Measurements from ENCODE around the gene U2SURP. TPM values are rescaled to one million over a fixed set of nuclear protein-coding genes. Genes with fewer than 3 reads are reported as not detected.

Gene U2SURP
- total RNA-seq, 2 experiments from 2014 or later: 164 to 179 TPM

- TF ChIP-seq CTCF (IDR thresholded peaks at IDR 0.05): no peak
- H3K9me3 ChIP-seq (ENCODE audit: control insufficient read depth in 1 of 2, insufficient read depth in 1 of 2, low read length in 2 of 2): peaks cover 11 to 21% of the 10 kb centered on the region in 2 experiments
- DNase-seq (no peak), ATAC-seq (ENCODE audit: poor library complexity) (no peak)
- Mint-ChIP-seq H3K9me3 (peaks cover 6% of the 10 kb centered on the region), H3K4me3 (no peak overlapping the region), H3K27me3 (peaks cover 4% of the 10 kb centered on the region), H3K4me1 (ENCODE audit: low read depth) (no peaks in the 10 kb centered on the region), H3K36me3 (ENCODE audit: low read depth) (no peaks in the 10 kb centered on the region), H3K27ac (no peak overlapping the region)
- no peak overlapping the region for H3K4me3 ChIP-seq (ENCODE audit: low read length)
- POLR2A ChIA-PET: no interaction called here
- no peaks in the 10 kb centered on the region for H3K4me1 ChIP-seq (ENCODE audit: insufficient read depth, low read length)
- H3K27ac ChIP-seq (ENCODE audit: low read depth in 1 of 2, low read length in 2 of 2): no peak overlapping the region
- peaks cover 0 to 3% of the 10 kb centered on the region in 2 experiments for H3K27me3 ChIP-seq (ENCODE audit: control insufficient read depth in 1 of 2, insufficient read depth in 2 of 2, low read length in 2 of 2)
- intact Hi-C loops (cut with DNase I, micrococcal nuclease): no loop called here
- H3K36me3 ChIP-seq (ENCODE audit: insufficient read depth, low read length): no peaks in the 10 kb centered on the region
- CTCF ChIA-PET: no interaction called here
These were observed 99.1 kb downstream of the U2SURP start for GRCh38 chr3:143100451-143100850.

GRCh38 chr3:143101792-143102381 is 100.5 kb downstream of the U2SURP start:
- ATAC-seq (ENCODE audit: poor library complexity): no peak
- H3K9me3 ChIP-seq (ENCODE audit: control insufficient read depth in 1 of 2, insufficient read depth in 1 of 2, low read length in 2 of 2): peaks cover 13 to 18% of the 10 kb centered on the region in 2 experiments
- ChIA-PET CTCF (no interaction called here), POLR2A (no interaction called here)
- peaks cover 4% of the 10 kb centered on the region for H3K27me3 Mint-ChIP-seq
- peaks cover 6% of the 10 kb centered on the region for H3K9me3 Mint-ChIP-seq
- H3K27ac Mint-ChIP-seq: no peak overlapping the region
- intact Hi-C loops (cut with DNase I, micrococcal nuclease): no loop called here
- no peaks in the 10 kb centered on the region for H3K36me3 ChIP-seq (ENCODE audit: insufficient read depth, low read length)
- no peaks in the 10 kb centered on the region for H3K4me1 Mint-ChIP-seq (ENCODE audit: low read depth)
- no peaks in the 10 kb centered on the region for H3K4me1 ChIP-seq (ENCODE audit: insufficient read depth, low read length)
- TF ChIP-seq CTCF (IDR thresholded peaks at IDR 0.05): no peak
- H3K4me3 Mint-ChIP-seq: no peak overlapping the region
- no peak overlapping the region for H3K4me3 ChIP-seq (ENCODE audit: low read length)
- no peak overlapping the region for H3K27ac ChIP-seq (ENCODE audit: low read depth in 1 of 2, low read length in 2 of 2)
- no peaks in the 10 kb centered on the region for H3K36me3 Mint-ChIP-seq (ENCODE audit: low read depth)
- DNase-seq: no peak
- peaks cover 0 to 3% of the 10 kb centered on the region in 2 experiments for H3K27me3 ChIP-seq (ENCODE audit: control insufficient read depth in 1 of 2, insufficient read depth in 2 of 2, low read length in 2 of 2)

- Mint-ChIP-seq H3K9me3 (peaks cover 6% of the 10 kb centered on the region), H3K4me1 (ENCODE audit: low read depth) (no peaks in the 10 kb centered on the region), H3K36me3 (ENCODE audit: low read depth) (no peaks in the 10 kb centered on the region), H3K4me3 (no peak overlapping the region), H3K27me3 (peaks cover 4% of the 10 kb centered on the region), H3K27ac (no peak overlapping the region)
- CTCF ChIA-PET: no interaction called here
- TF ChIP-seq CTCF (IDR thresholded peaks at IDR 0.05): no peak
- DNase-seq: no peak
- no peak overlapping the region for H3K27ac ChIP-seq (ENCODE audit: low read depth in 1 of 2, low read length in 2 of 2)
- no peak overlapping the region for H3K4me3 ChIP-seq (ENCODE audit: low read length)
- intact Hi-C loops (cut with DNase I, micrococcal nuclease): no loop called here
- peaks cover 0 to 3% of the 10 kb centered on the region in 2 experiments for H3K27me3 ChIP-seq (ENCODE audit: control insufficient read depth in 1 of 2, insufficient read depth in 2 of 2, low read length in 2 of 2)
- H3K9me3 ChIP-seq (ENCODE audit: control insufficient read depth in 1 of 2, insufficient read depth in 1 of 2, low read length in 2 of 2): peaks cover 13 to 18% of the 10 kb centered on the region in 2 experiments
- no peaks in the 10 kb centered on the region for H3K36me3 ChIP-seq (ENCODE audit: insufficient read depth, low read length)
- POLR2A ChIA-PET: no interaction called here
- ATAC-seq (ENCODE audit: poor library complexity): no peak
- H3K4me1 ChIP-seq (ENCODE audit: insufficient read depth, low read length): no peaks in the 10 kb centered on the region
These were observed 102.3 kb downstream of the U2SURP start for GRCh38 chr3:143103652-143104051.
